Muscle of back (tissue), 13 donors: ENCODE measurements around the gene FIGLA. TPM values are rescaled to one million over a fixed set of nuclear protein-coding genes. Genes with fewer than 3 reads are reported as not detected.

ENCODE experiments used
- DNase-seq, 3 donors: peaks; one replicate each; pipeline versions ENCODE4 v3.0.0 to v3.0.0-alpha.2; 2013
- long read RNA-seq, 9 donors: transcript quantifications; one replicate each; lab custom pipeline, GENCODE V29; 2026
- polyA plus RNA-seq, 10 donors: library from polyadenylated mRNA; unstranded; fragments of 120-200 nt; gene quantifications; one replicate each; pipeline ENCODE4 v1.2.1, GENCODE V29; 2013; ENCODE audit not compliant: insufficient read length in 10 of 10

FIGLA gene
- polyA plus RNA-seq: under 1 TPM in 1 of 10 donors, not detected in 9; 0.22 TPM
- long read RNA-seq, donor 1: 0 reads
- long read RNA-seq, donor 2: 0 reads
- long read RNA-seq, donor 3: 0 reads
- long read RNA-seq, donor 4: 0 reads
- long read RNA-seq, donor 5: 0 reads
- long read RNA-seq, donor 6: 0 reads
- long read RNA-seq, donor 7: 0 reads
- long read RNA-seq, donor 8: 0 reads
- long read RNA-seq, donor 9: 0 reads

DNA sequence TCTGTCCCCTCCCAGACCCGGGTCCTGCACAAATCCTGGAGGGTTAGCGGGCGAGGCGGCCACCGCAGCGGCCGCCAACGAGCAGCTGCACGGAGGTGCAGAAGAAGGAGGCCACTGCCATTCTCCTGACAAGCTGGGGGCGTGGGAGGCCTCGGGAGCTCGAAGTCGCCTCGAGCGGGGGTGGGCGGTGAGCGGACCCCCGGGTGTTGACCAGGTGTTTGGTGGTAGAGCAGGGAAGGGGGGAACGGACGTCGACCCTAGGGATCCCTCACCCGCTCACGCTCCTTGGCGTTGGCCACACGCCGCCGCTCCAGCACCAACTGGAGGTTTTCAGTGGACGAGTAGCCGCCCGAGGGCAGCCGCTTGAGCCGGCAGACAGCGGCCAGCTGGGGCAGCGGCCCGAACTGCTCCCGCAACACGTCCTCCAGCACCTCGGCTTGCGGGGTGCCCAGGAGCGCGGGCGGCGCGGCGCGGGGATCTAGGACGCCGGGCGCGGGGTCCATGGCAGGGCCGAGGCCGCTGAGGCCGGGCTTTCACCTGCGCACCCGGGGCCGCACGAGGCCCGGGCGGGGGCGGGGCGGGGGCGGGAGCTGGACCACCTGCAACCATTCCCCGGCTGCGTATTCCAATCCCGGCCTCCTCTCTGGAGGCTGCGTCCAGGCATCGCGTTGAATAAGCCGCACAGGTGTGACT is at the start of gene FIGLA:
Gene FIGLA (minus strand): TSS at position 508 of the 693 bp plus-strand sequence. CDS start 5 bp downstream, at position 503.
- peak in 1 of 3 donors; percentile 36 for DNase-seq

DNA sequence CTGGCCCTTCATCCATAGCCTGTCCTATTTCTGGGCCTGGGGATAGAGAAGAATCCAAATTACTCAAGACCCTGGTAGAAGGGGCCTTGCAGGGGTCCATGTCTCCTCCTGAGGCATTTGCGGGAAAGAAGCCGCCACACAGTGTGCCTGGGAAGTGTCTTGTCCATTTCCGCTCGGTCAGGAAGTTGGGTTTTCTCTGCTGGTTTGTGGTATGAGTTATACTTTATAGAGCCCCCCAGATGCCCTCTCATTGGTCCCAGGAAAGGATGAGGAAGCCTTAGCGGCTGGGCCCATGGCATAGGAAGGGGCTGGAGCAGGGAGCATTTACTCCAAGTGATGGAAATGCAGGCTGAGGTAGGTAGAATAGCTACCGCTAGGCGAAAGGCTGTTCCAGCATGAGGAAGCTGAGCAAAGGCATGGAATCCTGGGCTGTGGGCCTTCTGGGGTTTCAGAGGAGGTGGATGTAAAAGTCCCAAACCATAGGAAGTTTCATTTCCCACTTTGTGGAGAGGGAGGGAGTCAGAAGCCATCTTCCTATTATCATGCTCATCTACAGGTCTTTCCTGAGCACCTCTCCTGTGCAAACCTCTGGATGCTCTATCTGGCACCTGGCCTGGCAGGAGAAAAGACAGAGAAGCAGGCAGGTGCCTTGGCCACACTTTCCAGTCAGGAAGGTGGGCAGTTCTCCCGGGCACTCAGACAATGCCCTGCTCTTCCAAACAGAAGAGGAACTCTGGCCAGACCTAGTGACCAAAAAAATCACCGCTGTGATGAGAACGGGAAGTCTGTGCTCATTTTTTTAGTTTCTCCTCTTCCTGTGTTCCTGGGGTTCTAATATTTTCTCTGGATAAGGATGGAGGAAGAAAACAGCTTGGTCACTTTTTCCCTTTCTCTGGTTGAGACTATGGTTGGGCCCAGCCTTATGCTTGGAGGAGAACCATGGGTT is 47.8 kb upstream of the FIGLA start:
- DNase-seq: no peak

- DNase-seq: no peak
These were observed 45.2 kb upstream of the FIGLA start, which contains the start of gene CD207 for GRCh38 chr2:70835643-70836042. CD207 (minus strand) TSS chr2:70835816; CDS start chr2:70835776, 40 bp downstream.

DNA sequence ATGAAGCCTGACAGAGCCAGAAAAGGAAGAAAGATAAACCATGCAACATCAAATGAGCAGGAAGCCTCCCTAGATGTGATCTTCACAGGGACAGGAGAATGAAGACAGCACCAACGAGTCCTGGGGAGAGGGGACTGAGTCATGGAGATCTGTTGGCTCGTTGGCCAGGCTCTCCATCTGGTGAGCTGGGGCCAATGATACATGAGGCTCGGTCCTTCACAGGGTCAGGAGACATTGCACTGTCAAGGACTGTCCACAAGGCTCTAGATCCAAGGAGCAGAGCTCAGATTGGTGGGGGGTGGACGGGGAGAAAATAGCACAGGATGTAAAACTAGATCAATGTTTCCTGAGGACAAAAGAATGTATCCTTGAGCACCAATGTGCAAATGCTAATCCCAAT is 44.4 kb upstream of the FIGLA start:
- DNase-seq: no peak

DNA sequence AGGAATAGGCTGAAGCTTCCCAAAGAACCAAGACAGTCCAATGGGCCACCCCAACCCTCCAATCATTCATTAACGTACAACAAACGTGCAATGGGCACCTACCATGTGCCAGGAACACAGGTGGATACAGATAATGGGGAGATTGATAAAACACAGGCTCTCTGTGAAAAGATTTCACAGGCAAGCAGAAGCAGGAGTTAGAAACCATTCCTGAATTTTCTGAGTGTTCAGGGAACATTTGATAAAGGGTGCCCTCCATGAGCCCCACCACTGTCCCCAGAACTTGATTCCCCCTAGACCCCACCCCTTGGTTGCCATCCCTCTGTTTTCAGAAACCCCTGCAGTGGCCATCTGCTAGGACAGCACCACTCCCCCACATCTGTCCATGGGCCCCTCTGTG is 43.7 kb upstream of the FIGLA start:
- no peak for DNase-seq

- no peak for DNase-seq
These were observed 42.8 kb upstream of the FIGLA start for GRCh38 chr2:70833246-70833645.

- no peak for DNase-seq
These were observed 41.9 kb upstream of the FIGLA start for GRCh38 chr2:70832386-70832785.

DNA sequence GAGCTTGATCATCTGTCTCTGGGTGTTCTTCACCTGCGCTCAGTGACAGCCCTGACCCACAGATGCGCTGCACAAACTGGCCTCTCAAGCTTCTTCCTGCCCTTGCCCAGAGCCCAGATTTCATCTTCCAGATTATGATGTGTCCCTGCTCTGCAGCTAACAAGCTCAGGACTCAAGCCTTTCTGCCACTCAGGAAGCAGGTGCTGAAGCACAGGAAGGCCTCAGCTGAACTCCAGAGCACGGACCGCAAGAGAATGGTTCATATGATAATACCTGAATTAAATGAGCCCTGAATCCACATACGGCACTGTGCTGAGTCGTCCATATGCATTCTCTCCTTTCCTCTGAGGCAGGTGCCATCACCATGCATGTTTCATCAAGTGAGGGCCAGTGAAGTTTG is 41.4 kb upstream of the FIGLA start:
- no peak for DNase-seq

GRCh38 chr2:70830366-70830765 is 39.9 kb upstream of the FIGLA start:
- peak in 2 of 3 donors; percentile 35 to 60 for DNase-seq

DNA sequence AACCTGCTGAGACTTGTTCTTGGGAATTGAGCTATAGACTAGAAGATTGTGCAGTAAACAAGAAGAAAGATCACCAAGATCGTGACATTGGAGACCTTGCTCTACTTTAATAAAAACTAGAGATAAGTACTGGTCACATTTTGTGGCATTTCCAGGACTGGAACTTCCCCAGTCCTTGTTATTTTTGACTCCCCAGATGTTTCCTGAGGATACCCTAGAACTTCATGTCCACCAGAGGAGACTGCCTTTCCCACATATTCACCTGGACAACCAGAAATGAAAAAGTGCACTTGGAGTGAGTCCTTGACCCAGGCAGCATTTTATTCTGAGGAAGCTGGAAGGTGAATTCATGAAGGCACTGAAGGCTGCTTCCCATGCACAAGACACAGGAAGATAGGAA is 39.5 kb upstream of the FIGLA start:
- DNase-seq: no peak

GRCh38 chr2:70828914-70829824 is 38.7 kb upstream of the FIGLA start:
- peak in 1 of 3 donors; percentile 28 for DNase-seq

DNA sequence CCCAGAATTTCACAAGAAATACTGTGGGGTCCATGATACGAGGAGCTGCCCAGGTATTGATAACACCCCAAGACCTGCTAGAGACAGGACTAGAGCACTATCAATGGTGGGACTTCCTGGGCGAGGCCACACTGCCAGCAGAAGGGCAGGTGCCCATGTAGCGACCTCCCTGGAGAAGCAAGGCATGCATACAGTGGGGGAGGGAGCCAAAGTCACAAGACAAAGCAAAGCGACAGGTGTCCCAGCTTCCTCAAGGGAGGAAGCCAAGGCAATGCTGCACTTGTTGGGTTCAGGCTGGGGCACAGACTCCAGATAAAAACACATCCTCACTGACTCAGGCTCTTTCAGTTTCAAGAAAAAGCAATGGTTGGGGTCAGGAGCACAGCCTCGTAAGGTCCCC is 37.7 kb upstream of the FIGLA start:
- DNase-seq: no peak

- no peak for DNase-seq
These were observed 36.9 kb upstream of the FIGLA start for GRCh38 chr2:70827388-70827787.

- no peak for DNase-seq
These were observed 36.4 kb upstream of the FIGLA start for GRCh38 chr2:70826696-70827350.

GRCh38 chr2:70823249-70823648 is 32.8 kb upstream of the FIGLA start:
- no peak for DNase-seq

- DNase-seq: no peak
These were observed 32.4 kb upstream of the FIGLA start for GRCh38 chr2:70822843-70823242.

DNA sequence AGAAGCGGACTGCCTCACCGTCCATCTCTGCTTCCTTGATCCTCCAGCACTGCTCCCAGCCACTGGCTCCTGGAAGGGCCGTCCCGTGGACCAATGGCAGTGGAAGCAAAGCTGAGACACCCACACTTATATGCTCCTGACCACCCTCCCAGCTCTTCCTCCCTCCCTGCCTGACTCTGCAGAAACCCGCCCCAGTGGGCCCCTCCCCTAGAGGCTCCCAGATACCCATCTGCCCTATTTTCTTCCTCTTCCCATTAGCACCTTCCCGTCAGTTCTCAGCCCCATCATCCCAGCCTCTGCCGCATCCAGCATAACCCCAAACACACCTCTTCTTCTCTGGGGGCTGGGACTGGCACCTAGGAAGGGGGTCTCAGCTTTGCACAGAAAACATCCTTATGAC is 30.1 kb upstream of the FIGLA start, which contains the start of gene CLEC4F:
Gene CLEC4F (minus strand): TSS at position 101 of the 400 bp plus-strand sequence. CDS start 76 bp downstream, at position 25.
- DNase-seq: no peak

GRCh38 chr2:70817284-70817954 is 27.0 kb upstream of the FIGLA start:
- no peak for DNase-seq

DNA sequence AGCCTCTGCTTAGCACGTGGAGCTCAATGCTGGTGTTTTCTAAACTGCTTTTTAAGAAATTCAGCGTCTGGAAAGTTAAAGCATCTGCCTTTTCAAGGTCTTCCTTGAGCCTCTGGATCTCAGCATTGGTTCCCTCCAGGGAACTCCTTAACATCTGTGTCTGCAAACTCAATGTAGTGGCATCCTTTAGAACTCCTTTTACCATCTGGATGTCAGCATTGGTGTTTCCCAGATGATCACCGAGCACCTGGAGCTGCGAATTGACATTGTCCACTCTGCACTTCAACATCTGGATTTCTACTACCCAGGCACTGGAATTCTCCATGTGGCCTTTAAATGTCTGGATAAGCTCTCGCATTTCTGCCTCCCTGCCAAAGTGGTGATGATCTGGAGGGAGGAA is 26.3 kb upstream of the FIGLA start:
- peak in 1 of 3 donors; percentile 40 for DNase-seq
